Measurements from ENCODE around the gene WDHD1. TPM values are rescaled to one million over a fixed set of nuclear protein-coding genes. Genes with fewer than 3 reads are reported as not detected.

WDHD1 gene
- total and polyA plus RNA-seq, 2 of the 4 experiments (the other 2 are of a cell fraction), result 4.4 to 13.1 TPM

GRCh38 chr14:54967496-54967895 is 59.4 kb downstream of the WDHD1 start:
- no peaks in the 10 kb centered on the region for H3K4me1 ChIP-seq (ENCODE audit: control insufficient read depth, insufficient read depth, low read length)
- H3K9ac ChIP-seq (ENCODE audit: low read depth, low read length), result no peak overlapping the region
- no peak overlapping the region for H4K91ac ChIP-seq (ENCODE audit: insufficient read depth, low read depth, low read length)
- H3K9me3 ChIP-seq (ENCODE audit: control insufficient read depth, insufficient read depth, low read length), result no peaks in the 10 kb centered on the region
- POLR2A ChIA-PET (ENCODE audit: unreplicated experiment), result no interaction called here
- H3K56ac ChIP-seq (ENCODE audit: extremely low read depth, insufficient read depth, low read length), result no peak overlapping the region
- H2AK9ac ChIP-seq (replicated peaks; ENCODE audit: low read depth, low read length, poor library complexity), result no peak overlapping the region
- in situ Hi-C loops (cut with MboI; ENCODE audit: low sequenced_read_pairs) (no loop called here), intact Hi-C loops (cut with micrococcal nuclease) (no loop called here), dilution Hi-C loops (cut with HindIII; ENCODE audit: low sequenced_read_pairs, unreplicated experiment) (no loop called here)
- 100% methylated on average over 3 of the region's 4 CpGs; no CpG with 5 or more reads in 1 of the 2 experiments for WGBS, 2 experiments (ENCODE audit: extremely low coverage in 2 of 2, insufficient read length in 1 of 2)
- no peak overlapping the region for H3K18ac ChIP-seq (ENCODE audit: low read depth, low read length)
- no peaks in the 10 kb centered on the region for H3K27me3 ChIP-seq (ENCODE audit: control insufficient read depth, insufficient read depth, low read length)
- H2BK20ac ChIP-seq (ENCODE audit: low read depth, low read length), result no peak overlapping the region
- no peaks in the 10 kb centered on the region for H4K20me1 ChIP-seq (ENCODE audit: insufficient read depth, low read length)
- ATAC-seq (ENCODE audit: low read depth), result no peak
- H3K14ac ChIP-seq (replicated peaks; ENCODE audit: low read depth, low read length), result no peak overlapping the region
- H3K79me1 ChIP-seq (ENCODE audit: low read depth in 1 of 2, low read length in 2 of 2), result no peaks in the 10 kb centered on the region
- H2BK5ac ChIP-seq (ENCODE audit: low read depth, low read length, poor library complexity, severe bottlenecking), result no peak overlapping the region
- no peaks in the 10 kb centered on the region for H3K36me3 ChIP-seq (ENCODE audit: control insufficient read depth, insufficient read depth, low read length)
- no peak overlapping the region for H2AFZ ChIP-seq (replicated peaks; ENCODE audit: low read length, poor library complexity)
- no peak overlapping the region for H3K27ac ChIP-seq (ENCODE audit: insufficient read depth, low read length)
- H3K4me2 ChIP-seq (ENCODE audit: low read depth, low read length), result no peak overlapping the region
- no peak overlapping the region for H2BK15ac ChIP-seq (ENCODE audit: low read depth, low read length)
- CTCF ChIA-PET, result interaction anchor here (0.6 kb wide), 1 partner anchor 122 kb away, joined by 3 read pairs; no protein-coding TSS in a partner anchor
- no peak overlapping the region for H3K23ac ChIP-seq (ENCODE audit: low read depth, low read length)
- BruUV-seq (replicated peaks), result no TSS peak
- TF ChIP-seq POLR2A (IDR thresholded peaks at IDR 0.05; ENCODE audit: low read depth, low read length) (no peak), BHLHE40 (IDR thresholded peaks at IDR 0.05; ENCODE audit: low read depth, low read length) (no peak), SMC3 (IDR thresholded peaks at IDR 0.05; ENCODE audit: low read depth, low read length) (no peak), RCOR1 (IDR thresholded peaks at IDR 0.05; ENCODE audit: insufficient replicate concordance, low read length) (no peak), RFX5 (IDR thresholded peaks at IDR 0.05; ENCODE audit: low read depth, low read length) (no peak), USF2 (IDR thresholded peaks at IDR 0.05; ENCODE audit: low read depth, low read length) (no peak), CEBPB (IDR thresholded peaks at IDR 0.05; ENCODE audit: low read depth, low read length) (no peak), MAZ (IDR thresholded peaks at IDR 0.05; ENCODE audit: borderline replicate concordance, low read depth, low read length) (no peak), NFE2L2 (IDR thresholded peaks at IDR 0.05; ENCODE audit: low read depth, low read length) (no peak), MXI1 (IDR thresholded peaks at IDR 0.05; ENCODE audit: borderline replicate concordance, low read depth, low read length) (no peak), RAD21 (IDR thresholded peaks at IDR 0.05; ENCODE audit: low read length) (no peak), MAFK (IDR thresholded peaks at IDR 0.05; ENCODE audit: low read depth, low read length) (no peak), FOS (IDR thresholded peaks at IDR 0.05; ENCODE audit: low read depth, low read length) (no peak), ELK1 (IDR thresholded peaks at IDR 0.05; ENCODE audit: borderline replicate concordance, low read depth, low read length) (no peak), CHD1 (IDR thresholded peaks at IDR 0.05; ENCODE audit: low read depth, low read length) (no peak)
- TF ChIP-seq, protein P1, sequence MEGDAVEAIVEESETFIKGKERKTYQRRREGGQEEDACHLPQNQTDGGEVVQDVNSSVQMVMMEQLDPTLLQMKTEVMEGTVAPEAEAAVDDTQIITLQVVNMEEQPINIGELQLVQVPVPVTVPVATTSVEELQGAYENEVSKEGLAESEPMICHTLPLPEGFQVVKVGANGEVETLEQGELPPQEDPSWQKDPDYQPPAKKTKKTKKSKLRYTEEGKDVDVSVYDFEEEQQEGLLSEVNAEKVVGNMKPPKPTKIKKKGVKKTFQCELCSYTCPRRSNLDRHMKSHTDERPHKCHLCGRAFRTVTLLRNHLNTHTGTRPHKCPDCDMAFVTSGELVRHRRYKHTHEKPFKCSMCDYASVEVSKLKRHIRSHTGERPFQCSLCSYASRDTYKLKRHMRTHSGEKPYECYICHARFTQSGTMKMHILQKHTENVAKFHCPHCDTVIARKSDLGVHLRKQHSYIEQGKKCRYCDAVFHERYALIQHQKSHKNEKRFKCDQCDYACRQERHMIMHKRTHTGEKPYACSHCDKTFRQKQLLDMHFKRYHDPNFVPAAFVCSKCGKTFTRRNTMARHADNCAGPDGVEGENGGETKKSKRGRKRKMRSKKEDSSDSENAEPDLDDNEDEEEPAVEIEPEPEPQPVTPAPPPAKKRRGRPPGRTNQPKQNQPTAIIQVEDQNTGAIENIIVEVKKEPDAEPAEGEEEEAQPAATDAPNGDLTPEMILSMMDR (conservative IDR thresholded peaks at IDR 0.05; ENCODE audit: low read depth, low read length), result no peak
- H3K4ac ChIP-seq (ENCODE audit: low read depth, low read length), result no peak overlapping the region
- no peak overlapping the region for H2BK120ac ChIP-seq (ENCODE audit: low read depth, low read length)
- no peak overlapping the region for H4K5ac ChIP-seq (ENCODE audit: low read depth, low read length)
- H3K9me1 ChIP-seq (ENCODE audit: insufficient read depth, low read length), result 0 out of 2 replicates have a peak, but pooled peaks cover 2% of the 10 kb centered on the region
- no peak for DNase-seq
- H2AK5ac ChIP-seq (ENCODE audit: low read depth, low read length), result no peak overlapping the region
- no peak overlapping the region for H4K8ac ChIP-seq (ENCODE audit: low read depth in 2 of 2, low read length in 2 of 2)
- H3K4me3 ChIP-seq (ENCODE audit: insufficient read depth, low read depth, low read length), result no peak overlapping the region

Data from IMR-90 (cell line).